Stimulated activated CD8-positive, alpha-beta memory T cell treated with anti-CD3 and anti-CD28 coated beads, Interleukin-7, amount 100 ng/mL, for 48 hours (primary cell): ENCODE measurements around the gene RHBDD1.
A peak's percentile ranks its signal among the peaks of the same experiment; 100 is the strongest.

Source experiments
- DNase-seq, 2 donors: peaks; one replicate each; pipeline ENCODE4 v3.0.0-alpha.2; 2020; ENCODE audit warnings: low read depth in 1 of 2; ENCODE audit errors: extremely low read depth in 1 of 2

Gene RHBDD1

GRCh38 chr2:227022608-227023007, 186.8 kb downstream of the RHBDD1 start:
- no peak for DNase-seq

- no peak for DNase-seq
Observed at GRCh38 chr2:227025510-227025909, 189.7 kb downstream of the RHBDD1 start.

GRCh38 chr2:227029426-227030105, 193.7 kb downstream of the RHBDD1 start:
- DNase-seq, result no peak

GRCh38 chr2:227030789-227031188, 194.9 kb downstream of the RHBDD1 start:
- DNase-seq, result no peak

GRCh38 chr2:227031379-227031778, 195.5 kb downstream of the RHBDD1 start:
- no peak for DNase-seq

GRCh38 chr2:227033471-227034148, 197.8 kb downstream of the RHBDD1 start:
- peak in 1 of 2 donors; percentile 5 for DNase-seq

GRCh38 chr2:227035711-227036367, 200.0 kb downstream of the RHBDD1 start:
- no peak for DNase-seq

- DNase-seq, result no peak
Observed at GRCh38 chr2:227036527-227036926, 200.7 kb downstream of the RHBDD1 start.

GRCh38 chr2:227038550-227039189, 202.8 kb downstream of the RHBDD1 start:
- no peak for DNase-seq

GRCh38 chr2:227043981-227044380, 208.1 kb downstream of the RHBDD1 start:
- no peak for DNase-seq
